ENCODE measurements around the gene AFG1L.
A peak's percentile ranks its signal among the peaks of the same experiment; 100 is the strongest.

Gene AFG1L

DNA sequence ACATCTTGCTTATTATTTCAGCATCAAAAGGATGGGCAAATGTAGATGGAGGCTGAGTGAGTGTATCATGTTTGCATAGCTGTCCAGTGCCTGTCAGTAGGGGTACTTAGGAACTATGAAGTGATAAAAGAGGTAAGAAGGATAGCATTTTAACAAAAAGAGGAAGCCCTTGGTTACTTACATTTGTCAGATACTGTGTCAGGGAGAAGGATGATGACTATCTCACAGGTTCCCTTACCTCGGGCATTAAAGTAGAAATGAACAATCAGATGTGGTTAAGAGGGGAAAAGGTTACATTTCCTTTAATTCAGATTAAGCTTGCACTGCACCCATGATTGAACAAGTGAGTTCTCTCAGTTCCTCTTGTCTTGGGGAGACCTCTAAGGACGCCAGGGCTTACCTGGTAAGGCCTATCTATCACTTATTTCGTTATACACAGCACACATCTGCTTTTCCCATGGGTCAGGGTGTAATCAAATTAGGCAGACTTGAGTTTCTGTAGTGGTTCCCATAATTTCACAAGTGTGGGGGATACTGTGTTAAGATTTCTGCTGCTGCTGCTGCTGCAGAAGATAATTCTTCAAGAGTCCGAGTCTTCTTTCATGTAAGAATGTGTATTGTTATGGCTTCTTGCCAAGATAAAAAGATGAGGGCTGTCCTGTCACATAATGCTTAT is 270.4 kb downstream of the AFG1L start:
- Mint-ChIP-seq H3K27ac (peak overlapping the region; percentile 14), H3K4me3 (peak overlapping the region; percentile 63), H3K4me1 (peaks cover 68% of the 10 kb centered on the region), H3K9me3 (no peaks in the 10 kb centered on the region), H3K27me3 (no peaks in the 10 kb centered on the region), H3K36me3 (peaks cover 15% of the 10 kb centered on the region)

DNA sequence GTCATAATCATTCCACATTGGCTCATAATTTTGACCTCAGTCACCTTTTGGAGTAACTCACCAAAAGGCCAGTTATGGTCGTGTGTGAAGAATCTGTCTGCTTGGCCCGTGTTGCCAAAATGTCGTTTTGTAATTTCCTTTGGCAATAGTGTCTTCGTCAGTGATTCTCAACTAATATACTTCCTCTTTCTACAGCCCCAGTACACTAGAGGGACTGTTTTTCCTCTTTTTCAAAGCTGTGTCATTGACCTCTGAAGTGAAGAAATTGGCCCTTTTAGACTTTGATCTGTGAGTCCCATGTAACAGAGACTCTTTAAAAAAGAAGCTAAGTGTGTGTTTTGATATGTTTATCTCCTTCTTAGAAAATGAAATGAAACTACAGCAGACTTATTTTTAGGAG is 271.0 kb downstream of the AFG1L start:
- Mint-ChIP-seq H3K27me3 (no peaks in the 10 kb centered on the region), H3K4me1 (peaks cover 70% of the 10 kb centered on the region), H3K27ac (no peak overlapping the region), H3K9me3 (no peaks in the 10 kb centered on the region), H3K36me3 (peaks cover 16% of the 10 kb centered on the region), H3K4me3 (peak overlapping the region; percentile 63)

DNA sequence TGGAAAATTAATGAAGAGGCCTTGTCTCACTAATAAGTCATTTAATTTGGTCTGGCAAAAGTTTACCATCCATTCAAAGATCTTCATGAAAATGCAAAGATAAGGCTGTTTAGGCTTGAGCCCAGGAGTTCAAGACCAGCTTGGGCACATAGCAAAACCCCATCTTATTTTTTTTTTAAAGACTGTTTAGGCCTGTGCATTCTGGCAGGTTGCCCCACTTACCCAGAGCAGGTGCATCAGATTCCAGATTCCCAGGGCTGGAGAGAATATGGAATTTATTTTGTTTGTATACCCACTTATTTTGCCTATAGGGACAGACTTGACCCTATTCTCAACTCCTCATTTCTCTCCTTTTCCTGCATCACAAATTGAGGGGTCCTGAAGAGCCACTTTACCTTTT is 271.6 kb downstream of the AFG1L start:
- Mint-ChIP-seq H3K9me3 (no peaks in the 10 kb centered on the region), H3K27me3 (no peaks in the 10 kb centered on the region), H3K4me3 (no peak overlapping the region), H3K4me1 (peaks cover 75% of the 10 kb centered on the region), H3K36me3 (peaks cover 21% of the 10 kb centered on the region), H3K27ac (no peak overlapping the region)

DNA sequence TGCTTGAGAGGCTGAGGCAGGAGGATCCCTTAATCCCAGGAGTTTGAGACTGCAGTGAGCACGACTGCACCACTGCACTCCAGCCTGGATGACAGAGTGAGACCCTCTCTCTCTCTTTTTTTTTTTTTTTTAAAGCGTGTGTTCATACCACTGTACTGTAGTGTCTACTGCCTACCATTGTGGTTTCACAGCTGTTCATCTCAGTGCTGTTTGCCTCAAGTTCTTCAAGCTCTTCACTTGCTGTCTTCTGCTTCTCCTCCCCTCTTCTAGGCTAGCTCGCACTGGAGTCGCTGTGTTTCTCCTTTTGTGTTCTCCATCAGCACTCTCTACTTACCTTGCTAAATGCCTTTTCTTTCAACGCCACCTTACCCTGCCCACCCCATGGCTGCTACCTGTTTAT is 273.2 kb downstream of the AFG1L start:
- no peaks in the 10 kb centered on the region for H3K27me3 Mint-ChIP-seq
- H3K4me1 Mint-ChIP-seq = peaks cover 61% of the 10 kb centered on the region
- no peak overlapping the region for H3K4me3 Mint-ChIP-seq
- H3K9me3 Mint-ChIP-seq = no peaks in the 10 kb centered on the region
- H3K36me3 Mint-ChIP-seq = peaks cover 21% of the 10 kb centered on the region
- peak overlapping the region; percentile 83 for H3K27ac Mint-ChIP-seq

DNA sequence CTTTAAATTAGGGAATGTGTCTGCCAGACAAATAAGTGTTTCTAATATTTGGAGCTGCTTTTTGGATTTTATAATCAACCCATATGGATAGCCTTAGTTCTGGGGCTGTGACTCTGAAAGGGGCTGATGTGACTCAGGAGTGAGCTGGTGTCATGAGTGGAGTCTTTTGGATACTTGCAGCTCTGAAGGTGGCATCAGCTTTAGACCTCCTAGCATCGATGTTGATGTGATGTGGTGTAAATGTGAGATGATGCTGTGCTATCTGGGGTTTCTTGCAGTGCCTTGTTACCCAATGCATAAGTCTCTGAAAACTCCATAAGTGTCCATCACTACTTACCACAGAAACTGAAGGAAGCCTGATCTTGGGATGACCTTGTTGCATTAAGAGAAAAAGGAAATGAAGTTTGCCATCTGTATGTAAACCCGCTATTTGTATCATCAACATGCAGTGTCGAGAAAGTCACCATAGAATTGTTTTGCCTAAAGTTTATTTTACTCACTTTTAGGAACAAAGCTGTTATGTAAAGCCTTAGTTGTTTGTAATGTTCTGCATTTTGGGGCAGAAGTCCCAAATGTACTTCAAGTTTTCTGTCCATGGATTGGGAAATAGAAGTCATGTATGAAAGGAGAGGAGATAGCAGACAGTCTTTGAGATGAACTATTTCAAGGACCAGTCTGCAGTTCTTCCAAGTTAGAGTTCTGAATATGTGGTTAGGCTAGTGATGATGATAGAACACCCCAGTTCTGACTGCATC is 273.9 kb downstream of the AFG1L start:
- Mint-ChIP-seq H3K36me3 (peaks cover 21% of the 10 kb centered on the region), H3K27me3 (no peaks in the 10 kb centered on the region), H3K9me3 (no peaks in the 10 kb centered on the region), H3K4me3 (no peak overlapping the region), H3K4me1 (peaks cover 57% of the 10 kb centered on the region), H3K27ac (peak overlapping the region; percentile 83)

DNA sequence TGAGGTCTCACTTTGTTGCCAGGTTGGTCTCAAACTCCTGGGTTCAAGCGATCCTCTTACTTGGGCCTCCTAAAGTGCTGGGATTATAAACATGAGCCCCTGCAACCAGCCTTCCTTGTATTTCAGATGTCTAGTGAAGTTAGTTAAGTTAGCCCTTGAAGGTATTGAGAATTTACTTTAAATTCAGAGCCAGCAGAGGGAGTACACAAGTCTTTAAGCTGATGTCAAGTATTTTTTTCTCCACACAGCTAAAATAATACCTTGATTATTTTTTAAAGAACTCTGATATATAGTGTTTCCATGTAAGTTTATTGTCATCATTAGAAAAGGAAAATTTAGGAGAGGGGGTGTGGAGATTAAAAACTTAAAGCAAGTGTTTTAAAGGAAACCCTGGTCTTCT is 275.7 kb downstream of the AFG1L start:
- no peaks in the 10 kb centered on the region for H3K27me3 Mint-ChIP-seq
- peaks cover 21% of the 10 kb centered on the region for H3K36me3 Mint-ChIP-seq
- no peak overlapping the region for H3K4me3 Mint-ChIP-seq
- peaks cover 56% of the 10 kb centered on the region for H3K4me1 Mint-ChIP-seq
- H3K9me3 Mint-ChIP-seq = no peaks in the 10 kb centered on the region
- H3K27ac Mint-ChIP-seq = no peak overlapping the region

DNA sequence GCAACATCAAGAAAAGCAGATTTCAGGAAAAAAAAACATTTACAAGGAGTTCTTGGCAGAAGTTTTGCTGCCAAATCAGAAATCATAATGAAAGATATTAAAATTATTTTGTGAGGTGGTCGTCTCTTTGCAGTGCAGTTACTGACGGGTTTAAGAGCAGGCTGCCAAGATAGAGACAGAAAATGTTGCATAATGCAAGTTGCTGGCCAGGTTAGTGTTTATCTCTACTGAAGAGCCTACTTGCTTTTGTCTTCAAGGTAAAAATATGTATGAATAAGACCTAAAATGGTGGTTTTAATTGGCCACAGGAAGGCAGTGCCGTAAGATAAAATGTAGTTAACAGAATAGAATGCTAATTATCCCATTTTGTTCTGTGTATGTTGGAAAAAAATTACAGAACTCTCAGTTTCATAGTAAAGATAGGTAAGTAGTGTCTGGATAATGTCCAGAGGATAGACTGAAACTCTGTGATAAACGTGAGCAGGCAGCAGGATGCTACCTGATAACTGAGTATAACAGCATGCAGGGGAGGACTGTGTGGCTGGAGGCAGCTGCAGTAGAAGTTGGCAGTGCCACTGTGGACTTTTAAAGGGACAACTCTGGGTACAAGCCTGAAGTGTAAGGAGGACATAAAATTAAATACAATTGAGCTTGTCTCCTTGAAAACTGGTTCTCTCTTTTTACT is 279.7 kb downstream of the AFG1L start:
- Mint-ChIP-seq H3K4me1 (peaks cover 56% of the 10 kb centered on the region), H3K27me3 (no peaks in the 10 kb centered on the region), H3K36me3 (peaks cover 9% of the 10 kb centered on the region), H3K4me3 (no peak overlapping the region), H3K27ac (no peak overlapping the region), H3K9me3 (no peaks in the 10 kb centered on the region)

Data from activated naive CD4-positive, alpha-beta T cell treated with anti-CD3 and anti-CD28 coated beads, Interleukin-2, amount 50 U/mL, for 24 hours (primary cell).